GM21360 (cell line): ENCODE measurements around the gene MED9.

Experiments used
- ATAC-seq: cut with Tn5 transposase; IDR thresholded peaks from one replicate; pipeline ENCODE4 v1.9.1; 2021; ENCODE audit warnings: mild to moderate bottlenecking, moderate library complexity; ENCODE audit not compliant: unreplicated experiment

The MED9 gene

DNA sequence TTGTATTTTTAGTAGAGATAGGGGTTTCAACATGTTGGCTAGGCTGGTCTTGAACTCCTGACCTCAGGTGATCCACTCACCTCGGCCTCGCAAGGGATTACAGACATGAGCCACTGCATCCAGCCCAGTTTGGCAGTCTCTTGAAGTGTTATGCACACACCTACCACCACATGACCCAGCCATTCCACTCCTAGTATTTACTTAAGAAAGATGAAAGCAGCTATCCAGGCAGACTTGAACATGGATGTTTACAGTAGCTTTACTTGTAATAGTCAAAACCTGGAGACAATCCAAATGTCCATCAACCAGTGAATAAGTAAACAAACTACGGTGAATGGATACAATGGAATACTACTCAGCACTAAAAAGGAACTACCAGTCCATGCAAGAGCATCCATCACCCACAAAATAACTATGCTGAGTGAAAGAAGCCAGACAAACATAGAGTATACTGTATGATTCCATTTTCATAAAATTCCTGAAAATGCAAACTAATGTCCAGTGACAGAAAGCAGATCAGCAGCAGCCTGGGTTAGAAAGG lies 57.2 kb downstream of the MED9 start:
- no peak for ATAC-seq

DNA sequence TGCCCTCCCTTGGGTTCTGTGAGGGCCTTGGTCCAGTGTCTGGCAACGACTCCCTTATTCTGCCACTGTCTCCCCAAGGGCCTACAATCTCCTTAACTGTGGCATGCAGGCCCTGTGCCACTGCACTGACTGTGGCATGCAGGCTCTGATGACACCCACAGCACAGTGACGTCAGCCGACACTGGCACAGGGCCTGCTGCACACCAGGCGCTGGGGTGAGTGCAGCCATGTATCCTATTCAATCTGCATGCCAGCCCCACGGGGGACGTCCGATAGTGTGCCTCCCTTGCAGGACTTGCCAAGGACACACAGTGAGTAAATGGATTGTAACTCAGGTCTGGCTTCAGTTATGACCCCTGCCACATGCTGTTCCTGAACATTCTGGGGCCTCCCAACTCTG lies 59.2 kb downstream of the MED9 start:
- ATAC-seq: no peak

DNA sequence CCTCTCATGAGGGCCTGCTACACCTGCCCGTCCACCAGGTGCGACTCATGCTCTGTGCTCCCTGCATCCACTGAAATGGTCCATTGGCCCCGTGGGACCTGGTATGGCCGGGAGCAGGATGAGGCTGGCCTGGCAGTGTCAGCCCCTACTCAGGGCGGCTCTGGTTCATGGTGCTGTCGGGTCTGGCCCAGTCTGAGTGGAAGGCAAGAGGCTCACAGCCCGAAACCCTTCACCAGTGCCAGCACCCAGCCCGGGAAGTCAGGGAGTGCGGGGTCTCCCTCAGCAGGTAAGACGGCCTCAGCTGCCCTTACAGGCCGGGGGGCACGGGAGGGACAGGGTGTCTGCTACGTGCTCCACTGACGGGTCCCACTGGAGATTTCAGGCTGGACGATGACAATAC lies 59.9 kb downstream of the MED9 start:
- ATAC-seq: no peak

DNA sequence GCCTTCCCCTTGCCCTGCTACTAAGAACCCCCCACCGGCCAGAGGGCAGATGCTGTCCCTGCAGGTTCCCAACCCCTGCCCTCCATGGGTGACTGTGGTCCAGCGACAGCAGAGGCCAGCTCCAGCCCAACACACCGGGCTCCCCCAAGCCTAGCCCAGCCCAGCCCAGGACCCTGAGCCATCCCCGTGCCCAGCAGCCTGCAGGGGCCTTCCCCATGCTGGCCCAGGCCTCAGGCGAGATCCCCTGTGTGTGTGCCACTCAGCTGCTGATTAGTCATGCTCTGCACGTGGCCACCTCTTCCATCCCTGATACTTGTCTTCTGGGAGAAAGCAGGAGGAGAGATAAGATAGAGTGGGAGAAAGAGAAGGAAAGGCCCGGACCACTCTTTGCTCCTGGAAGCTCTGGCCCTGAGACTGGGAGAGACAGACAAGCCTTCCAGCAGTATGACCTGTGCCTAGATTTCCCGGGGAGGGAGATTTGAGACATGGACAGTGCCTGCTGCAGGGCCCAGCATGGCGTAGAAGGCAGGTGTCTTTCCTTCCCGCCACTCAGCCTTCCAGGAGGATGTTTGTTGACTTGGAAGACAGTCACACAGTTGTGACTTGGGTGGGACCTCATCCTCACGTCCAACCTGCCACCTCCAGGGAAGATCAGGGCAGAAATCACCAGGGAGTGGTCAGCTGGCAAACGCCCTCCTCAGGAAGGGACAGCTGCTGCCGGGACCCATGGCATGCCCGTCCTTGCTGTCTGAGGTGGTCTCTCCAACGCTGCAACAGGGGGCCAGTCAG lies 60.7 kb downstream of the MED9 start:
- no peak for ATAC-seq

DNA sequence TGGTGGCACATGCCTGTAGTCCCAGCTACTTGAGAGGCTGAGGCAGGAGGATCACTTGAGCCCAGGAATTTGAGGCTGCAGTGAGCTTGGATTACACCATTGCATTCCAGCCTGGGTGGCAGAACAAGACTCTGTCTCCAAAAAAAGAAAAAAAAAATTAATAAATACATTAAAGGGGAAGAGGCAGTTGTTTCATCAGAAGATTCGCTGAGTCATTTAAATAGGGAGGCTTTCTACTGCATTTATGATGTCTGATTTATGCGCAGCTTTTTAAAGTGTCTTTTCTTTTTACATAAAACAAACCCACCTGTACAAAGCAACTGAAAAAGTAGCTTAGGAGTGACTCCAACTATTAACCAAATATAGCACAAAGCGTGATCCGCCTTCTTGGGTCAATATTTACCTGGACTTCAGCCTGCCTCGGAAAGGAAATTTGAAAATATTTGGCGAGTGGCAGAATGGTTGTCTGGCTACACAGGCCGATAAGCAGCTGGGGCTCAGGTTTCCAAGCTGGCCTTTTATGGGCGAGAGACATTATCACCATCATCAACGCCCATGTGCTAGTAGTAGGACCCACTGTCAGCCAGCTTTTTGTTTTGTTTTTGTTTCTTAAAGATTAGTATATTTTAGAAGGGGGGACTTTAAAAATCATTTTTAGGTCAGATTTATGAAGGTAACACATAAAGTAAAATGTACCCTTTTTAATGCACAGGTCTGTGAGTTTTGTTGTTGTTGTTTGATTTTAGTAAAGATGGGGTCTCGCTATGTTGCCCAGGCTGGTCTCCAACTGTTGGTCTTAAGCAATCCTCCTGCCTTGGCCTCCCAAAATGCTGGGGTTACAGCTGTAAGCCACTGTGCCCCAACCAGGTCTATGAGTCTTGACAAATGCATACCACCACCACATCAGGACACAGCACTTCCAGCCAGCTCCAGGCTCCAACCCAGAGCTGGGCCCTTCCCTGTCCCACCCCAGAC lies 61.9 kb downstream of the MED9 start:
- ATAC-seq: no peak

DNA sequence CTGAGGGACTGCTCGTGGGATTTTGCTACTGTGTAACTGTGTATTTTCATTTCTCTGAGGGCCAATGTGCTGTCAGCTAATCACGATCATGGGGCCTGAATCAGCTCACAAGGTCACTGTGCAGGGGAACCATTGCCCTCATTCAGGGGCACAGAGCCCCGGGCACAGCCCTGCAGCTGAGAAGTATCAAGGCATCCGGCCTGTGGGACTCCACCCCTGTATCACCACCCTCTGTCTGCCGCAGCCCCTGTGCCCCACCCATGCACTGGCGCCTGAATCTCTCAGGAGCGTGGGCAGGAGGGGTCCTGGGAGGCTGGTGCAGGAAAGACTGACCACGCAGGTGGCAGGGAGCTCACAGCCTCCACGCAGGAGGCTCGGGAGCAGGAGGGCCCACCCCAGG lies 62.8 kb downstream of the MED9 start:
- no peak for ATAC-seq

DNA sequence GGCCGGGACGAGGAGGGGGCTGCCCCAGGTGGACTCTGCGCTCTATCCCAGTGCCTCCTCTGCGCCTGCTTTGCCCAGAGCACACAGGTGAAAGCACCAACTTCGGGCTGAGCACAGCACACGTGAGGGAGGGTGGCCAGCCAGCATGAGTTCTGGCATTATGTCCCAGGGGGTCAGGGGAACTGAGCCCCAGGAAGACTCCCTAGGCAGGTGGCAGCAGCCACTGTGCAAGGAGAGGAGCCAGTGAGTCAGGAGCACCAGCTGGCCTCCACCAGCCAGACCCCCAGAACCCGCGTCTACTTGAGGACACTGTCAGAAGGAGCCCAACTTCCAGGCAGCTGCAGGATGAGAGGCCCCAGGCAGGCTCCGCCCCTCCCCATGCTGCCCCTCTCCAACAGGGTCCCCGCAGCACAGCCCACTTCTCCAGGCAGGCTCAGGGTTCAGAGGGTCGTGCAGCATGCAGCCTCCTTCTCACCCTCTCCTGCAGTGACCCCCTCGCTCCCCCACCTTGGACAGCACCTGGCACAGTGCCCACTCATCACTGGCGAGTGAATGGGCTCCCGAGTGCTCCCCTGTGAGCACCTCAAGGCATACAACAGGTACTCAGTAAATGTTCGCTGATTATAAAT lies 63.6 kb downstream of the MED9 start:
- no peak for ATAC-seq

DNA sequence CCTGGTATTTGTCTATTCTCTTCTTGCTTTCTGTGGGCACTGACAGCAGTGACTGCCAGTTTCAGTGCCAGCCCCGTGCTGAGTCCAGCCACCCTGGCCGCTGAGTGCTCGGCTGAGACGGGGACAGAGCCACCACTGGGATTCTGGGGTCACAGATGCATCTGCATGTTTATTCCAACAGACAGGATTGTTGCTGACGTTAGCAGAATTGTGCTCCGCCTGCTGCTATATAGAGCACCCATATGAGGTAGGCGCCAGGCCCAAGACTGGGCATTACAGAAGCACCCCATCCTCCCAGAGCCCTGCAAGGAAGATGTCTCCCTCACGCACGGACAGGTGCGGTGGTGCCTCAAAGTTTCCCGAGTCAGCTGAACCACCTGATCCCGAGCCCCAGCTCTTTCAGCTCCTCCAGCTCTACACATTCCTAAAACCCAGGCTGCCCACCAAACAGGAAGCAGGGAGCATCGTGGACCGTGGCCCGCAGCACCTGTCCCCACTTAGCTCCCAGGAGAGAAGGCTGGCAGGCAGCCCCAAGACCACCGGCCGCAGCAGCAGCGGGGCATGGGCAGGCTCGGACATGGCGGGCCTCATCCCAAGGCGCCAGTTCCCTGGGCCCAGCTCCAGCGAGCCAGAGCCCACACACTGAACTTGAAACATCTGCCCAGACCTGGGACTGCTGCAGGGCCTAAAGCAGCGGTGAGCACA lies 64.3 kb downstream of the MED9 start:
- no peak for ATAC-seq

DNA sequence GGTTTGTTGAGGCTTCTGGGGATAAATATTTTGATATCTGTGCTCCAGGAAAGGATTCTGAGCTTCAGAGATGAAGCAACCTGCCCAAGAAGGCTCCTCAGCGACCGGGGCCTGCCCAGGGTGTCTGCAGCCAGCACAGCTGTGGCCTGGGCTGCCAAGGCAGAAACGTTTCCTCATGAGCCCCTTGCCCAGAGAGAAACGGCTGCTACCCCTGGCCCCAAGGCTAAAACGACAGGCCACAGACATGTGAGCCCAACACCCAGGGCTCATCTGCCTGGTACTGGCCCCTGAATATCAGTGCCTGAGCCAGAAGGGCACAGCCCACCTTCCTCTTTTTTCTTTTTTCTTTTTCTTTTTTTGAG lies 64.8 kb downstream of the MED9 start:
- ATAC-seq: no peak
